Measurements from ENCODE around the gene CNTRL. TPM values are rescaled to one million over a fixed set of nuclear protein-coding genes. Genes with fewer than 3 reads are reported as not detected.

CNTRL gene
- total RNA-seq, 4 donors from 2014 or later = 23.5 to 31.5 (median 29.6) TPM

GRCh38 chr9:121206516-121207370 lies 132.0 kb downstream of the CNTRL start:
- intact Hi-C loops (cut with DNase I; ENCODE audit: low total_unique reads) = loop anchor here (5.0 kb wide), 1 partner anchor 106 kb away; no protein-coding TSS in a partner anchor
- no peaks in the 10 kb centered on the region for H3K36me3 ChIP-seq
- DNase-seq = no peak
- TF ChIP-seq POLR2A (IDR thresholded peaks at IDR 0.05) (no peak), CTCF (IDR thresholded peaks at IDR 0.05) (no peak)
- H3K4me3 ChIP-seq = no peak overlapping the region
- no peaks in the 10 kb centered on the region for H3K4me1 ChIP-seq
- H3K27me3 ChIP-seq = no peaks in the 10 kb centered on the region
- no peaks in the 10 kb centered on the region for H3K9me3 ChIP-seq
- H3K27ac ChIP-seq = no peak overlapping the region

GRCh38 chr9:121207371-121207940 lies 132.7 kb downstream of the CNTRL start:
- intact Hi-C loops (cut with DNase I; ENCODE audit: low total_unique reads) = loop anchor here (5.0 kb wide), 1 partner anchor 105 kb away; no protein-coding TSS in a partner anchor
- no peak for DNase-seq
- no peaks in the 10 kb centered on the region for H3K9me3 ChIP-seq
- H3K27me3 ChIP-seq = no peaks in the 10 kb centered on the region
- no peaks in the 10 kb centered on the region for H3K36me3 ChIP-seq
- no peak overlapping the region for H3K4me3 ChIP-seq
- no peaks in the 10 kb centered on the region for H3K4me1 ChIP-seq
- no peak overlapping the region for H3K27ac ChIP-seq
- TF ChIP-seq POLR2A (IDR thresholded peaks at IDR 0.05) = no peak
- TF ChIP-seq CTCF (IDR thresholded peaks at IDR 0.05) = no peak

- Histone ChIP-seq H3K4me3 (no peak overlapping the region), H3K27ac (no peak overlapping the region), H3K4me1 (no peaks in the 10 kb centered on the region), H3K27me3 (no peaks in the 10 kb centered on the region), H3K36me3 (no peaks in the 10 kb centered on the region), H3K9me3 (no peaks in the 10 kb centered on the region)
- no peak for DNase-seq
- intact Hi-C loops (cut with DNase I; ENCODE audit: low total_unique reads) = loop anchor here (5.0 kb wide), 1 partner anchor 187 kb away; no protein-coding TSS in a partner anchor
- TF ChIP-seq POLR2A (IDR thresholded peaks at IDR 0.05) (no peak), CTCF (IDR thresholded peaks at IDR 0.05) (no peak)
Measured at GRCh38 chr9:121210536-121210935, 135.8 kb downstream of the CNTRL start.

GRCh38 chr9:121213136-121213806 lies 138.5 kb downstream of the CNTRL start:
- H3K36me3 ChIP-seq = no peaks in the 10 kb centered on the region
- no peak overlapping the region for H3K4me3 ChIP-seq
- TF ChIP-seq CTCF (IDR thresholded peaks at IDR 0.05) (peak; percentile 94 to 97 (median 96)), POLR2A (IDR thresholded peaks at IDR 0.05) (peak in 1 of 2 donors; percentile 31)
- H3K27ac ChIP-seq = peak overlapping the region; percentile 50 to 52
- DNase-seq = peak; percentile 92 to 93
- intact Hi-C loops (cut with DNase I; ENCODE audit: low total_unique reads) = loop anchor here (5.0 kb wide), 1 partner anchor 184 kb away; no protein-coding TSS in a partner anchor
- no peaks in the 10 kb centered on the region for H3K4me1 ChIP-seq
- no peaks in the 10 kb centered on the region for H3K27me3 ChIP-seq
- H3K9me3 ChIP-seq = no peaks in the 10 kb centered on the region
